ENCODE measurements around the gene SCRT2. TPM values are rescaled to one million over a fixed set of nuclear protein-coding genes. Genes with fewer than 3 reads are reported as not detected.

Gene SCRT2
- total and polyA plus RNA-seq, 9 donors, result not detected

DNA sequence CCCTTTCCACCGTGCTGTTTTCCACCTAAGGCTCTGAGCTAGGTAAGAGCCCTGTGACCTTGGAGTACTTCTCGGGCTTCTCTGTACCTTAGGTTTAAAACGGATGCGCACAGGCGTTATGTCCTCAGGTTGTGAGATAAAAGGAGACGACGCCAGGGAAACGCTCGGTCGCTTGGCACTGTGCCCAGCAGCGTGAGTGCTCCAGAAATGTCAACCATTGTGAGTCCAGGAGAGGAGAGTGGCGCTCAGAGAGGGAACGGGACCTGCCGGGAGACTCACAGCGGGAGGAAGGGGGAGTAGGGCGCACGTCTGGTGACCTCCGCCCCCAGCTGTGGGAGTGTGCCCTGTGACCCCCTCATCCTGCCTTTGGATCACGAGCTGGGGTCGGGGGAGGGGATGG lies 33.8 kb upstream of the SCRT2 start:
- H3K4me1 ChIP-seq (ENCODE audit: insufficient read depth), result no peaks in the 10 kb centered on the region
- no peak overlapping the region for H3K27ac ChIP-seq
- H3K4me3 ChIP-seq, result no peak overlapping the region
- no peak for TF ChIP-seq EP300 (IDR thresholded peaks at IDR 0.05)
- no peak for TF ChIP-seq POLR2A (IDR thresholded peaks at IDR 0.05)
- intact Hi-C loops (cut with DNase I), result no loop called here
- H3K9me3 ChIP-seq, result peaks cover 0 to 14% of the 10 kb centered on the region in 2 donors
- H3K27me3 ChIP-seq, result no peaks in the 10 kb centered on the region
- WGBS, 3 donors, result 2 to 5% (median 3%) methylated on average over 17 to 20 of the region's 20 CpGs
- DNase-seq, result peak in 1 of 5 donors; percentile 24
- no peaks in the 10 kb centered on the region for H3K36me3 ChIP-seq

- no peak overlapping the region for H3K4me3 ChIP-seq
- no peaks in the 10 kb centered on the region for H3K4me1 ChIP-seq (ENCODE audit: insufficient read depth)
- no peaks in the 10 kb centered on the region for H3K27me3 ChIP-seq
- intact Hi-C loops (cut with DNase I), result no loop called here
- peaks cover 0 to 14% of the 10 kb centered on the region in 2 donors for H3K9me3 ChIP-seq
- no peaks in the 10 kb centered on the region for H3K36me3 ChIP-seq
- TF ChIP-seq, protein P1, sequence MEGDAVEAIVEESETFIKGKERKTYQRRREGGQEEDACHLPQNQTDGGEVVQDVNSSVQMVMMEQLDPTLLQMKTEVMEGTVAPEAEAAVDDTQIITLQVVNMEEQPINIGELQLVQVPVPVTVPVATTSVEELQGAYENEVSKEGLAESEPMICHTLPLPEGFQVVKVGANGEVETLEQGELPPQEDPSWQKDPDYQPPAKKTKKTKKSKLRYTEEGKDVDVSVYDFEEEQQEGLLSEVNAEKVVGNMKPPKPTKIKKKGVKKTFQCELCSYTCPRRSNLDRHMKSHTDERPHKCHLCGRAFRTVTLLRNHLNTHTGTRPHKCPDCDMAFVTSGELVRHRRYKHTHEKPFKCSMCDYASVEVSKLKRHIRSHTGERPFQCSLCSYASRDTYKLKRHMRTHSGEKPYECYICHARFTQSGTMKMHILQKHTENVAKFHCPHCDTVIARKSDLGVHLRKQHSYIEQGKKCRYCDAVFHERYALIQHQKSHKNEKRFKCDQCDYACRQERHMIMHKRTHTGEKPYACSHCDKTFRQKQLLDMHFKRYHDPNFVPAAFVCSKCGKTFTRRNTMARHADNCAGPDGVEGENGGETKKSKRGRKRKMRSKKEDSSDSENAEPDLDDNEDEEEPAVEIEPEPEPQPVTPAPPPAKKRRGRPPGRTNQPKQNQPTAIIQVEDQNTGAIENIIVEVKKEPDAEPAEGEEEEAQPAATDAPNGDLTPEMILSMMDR (IDR thresholded peaks at IDR 0.05), result no peak
- TF ChIP-seq POLR2A (IDR thresholded peaks at IDR 0.05) (no peak), EP300 (IDR thresholded peaks at IDR 0.05) (no peak)
- H3K27ac ChIP-seq, result no peak overlapping the region
- DNase-seq, result no peak
- WGBS, 3 donors, result 80 to 85% (median 83%) methylated on average over 2 of the region's 2 CpGs
Observed at GRCh38 chr20:708956-709355, 33.4 kb upstream of the SCRT2 start.

DNA sequence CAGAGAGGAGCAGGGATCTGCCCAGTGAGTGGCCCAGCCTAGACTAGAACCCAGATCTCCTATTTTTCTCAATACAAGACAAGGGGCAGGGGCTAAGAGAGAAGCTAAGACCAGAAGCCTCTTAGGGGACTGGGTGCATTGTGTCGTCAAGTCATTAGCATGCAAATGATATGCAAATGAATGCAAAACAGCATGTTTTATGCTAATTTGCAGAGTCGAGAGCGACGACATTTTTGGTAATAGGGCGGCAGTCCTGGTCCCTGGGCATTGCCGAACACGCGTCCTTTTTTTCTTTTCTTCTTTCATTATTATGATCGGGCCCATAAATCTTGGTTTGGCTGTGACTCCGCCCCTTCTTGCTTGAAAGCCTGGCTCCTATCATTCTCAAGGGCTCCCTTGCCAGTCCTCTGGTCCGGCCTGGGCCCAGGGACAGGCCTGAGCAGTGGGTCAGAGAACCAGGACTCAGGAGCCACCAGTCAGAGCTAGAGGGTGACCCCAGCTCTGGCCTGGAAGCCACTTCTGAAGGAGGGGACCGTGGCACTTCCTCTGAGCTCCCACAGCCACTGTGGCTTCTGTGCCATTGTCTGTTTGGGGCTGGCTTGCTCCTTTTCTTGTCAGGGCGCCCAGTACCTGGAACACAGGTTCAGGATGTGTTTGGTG lies 32.0 kb upstream of the SCRT2 start:
- Histone ChIP-seq H3K27me3 (no peaks in the 10 kb centered on the region), H3K9me3 (peaks cover 0 to 14% of the 10 kb centered on the region in 2 donors), H3K36me3 (no peaks in the 10 kb centered on the region), H3K27ac (no peak overlapping the region), H3K4me1 (ENCODE audit: insufficient read depth) (no peaks in the 10 kb centered on the region), H3K4me3 (no peak overlapping the region)
- 88 to 89% (median 88%) methylated on average over 13 of the region's 13 CpGs for WGBS, 3 donors
- TF ChIP-seq POLR2A (IDR thresholded peaks at IDR 0.05), result no peak
- TF ChIP-seq, protein P1 (IDR thresholded peaks at IDR 0.05), result no peak
- no peak for DNase-seq
- intact Hi-C loops (cut with DNase I), result no loop called here

DNA sequence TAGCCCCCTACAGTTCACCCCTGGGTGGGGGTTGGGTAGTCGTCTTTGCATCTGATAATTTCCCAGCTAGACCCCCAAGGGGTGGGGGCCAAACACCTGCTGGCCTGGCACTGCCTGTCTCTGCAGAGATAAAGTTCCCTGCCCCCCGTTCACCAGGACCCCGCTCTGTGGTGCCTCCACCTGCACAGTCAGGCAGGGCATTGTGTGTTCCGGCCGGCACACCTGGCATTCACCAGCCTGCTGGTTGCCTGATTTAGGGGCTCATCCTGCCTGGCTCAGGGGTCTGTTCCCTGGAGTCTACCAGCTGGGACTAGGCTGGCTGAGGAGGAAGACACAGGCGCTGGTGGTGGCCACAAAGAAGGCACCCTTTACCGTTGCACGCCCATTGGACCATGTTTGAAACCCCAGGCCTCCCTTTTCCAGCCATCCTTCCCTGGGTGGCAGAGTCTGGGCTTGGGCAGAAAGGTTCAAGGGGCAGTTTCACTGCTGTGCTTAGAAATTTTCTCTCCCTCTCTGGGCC lies 30.8 kb upstream of the SCRT2 start:
- Histone ChIP-seq H3K9me3 (peaks cover 0 to 14% of the 10 kb centered on the region in 2 donors), H3K27me3 (no peaks in the 10 kb centered on the region), H3K27ac (no peak overlapping the region), H3K36me3 (no peaks in the 10 kb centered on the region), H3K4me3 (no peak overlapping the region), H3K4me1 (ENCODE audit: insufficient read depth) (no peaks in the 10 kb centered on the region)
- 68 to 78% (median 73%) methylated on average over 6 to 8 of the region's 8 CpGs for WGBS, 3 donors
- intact Hi-C loops (cut with DNase I), result no loop called here
- no peak for DNase-seq
- TF ChIP-seq POLR2A (IDR thresholded peaks at IDR 0.05) (no peak), EP300 (IDR thresholded peaks at IDR 0.05) (no peak)
- TF ChIP-seq, protein P1 (IDR thresholded peaks at IDR 0.05), result no peak

DNA sequence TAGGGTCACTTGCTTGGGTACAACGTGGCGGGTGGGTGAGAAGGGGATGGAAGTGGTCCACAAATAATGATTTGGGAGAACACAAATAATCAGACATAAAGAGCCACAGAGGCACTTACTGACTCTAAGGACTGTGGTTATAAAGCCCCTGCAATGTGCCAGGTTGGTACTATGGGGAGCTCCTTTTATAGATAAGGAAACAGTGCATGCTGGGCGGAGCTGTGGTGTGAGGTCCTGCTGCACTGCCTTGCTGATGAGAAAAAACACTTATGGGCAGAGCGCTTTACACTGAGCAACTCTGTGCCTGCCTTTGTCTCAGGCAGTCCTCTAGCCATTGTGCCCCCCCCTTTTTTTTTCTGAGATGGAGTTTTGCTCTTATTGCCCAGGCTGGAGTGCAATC lies 29.1 kb upstream of the SCRT2 start:
- Histone ChIP-seq H3K4me1 (ENCODE audit: insufficient read depth) (no peaks in the 10 kb centered on the region), H3K27me3 (no peaks in the 10 kb centered on the region), H3K9me3 (peaks cover 0 to 14% of the 10 kb centered on the region in 2 donors), H3K36me3 (no peaks in the 10 kb centered on the region), H3K4me3 (no peak overlapping the region), H3K27ac (no peak overlapping the region)
- WGBS, 3 donors, result 84 to 87% (median 86%) methylated on average over 4 of the region's 4 CpGs
- intact Hi-C loops (cut with DNase I), result no loop called here
- TF ChIP-seq EP300 (IDR thresholded peaks at IDR 0.05) (no peak), POLR2A (IDR thresholded peaks at IDR 0.05) (no peak)
- TF ChIP-seq, protein P1 (IDR thresholded peaks at IDR 0.05), result no peak
- no peak for DNase-seq

Measured in ovary (tissue), 9 donors.